Liver (tissue), 9 donors: ENCODE measurements around the gene CLEC5A. TPM values are rescaled to one million over a fixed set of nuclear protein-coding genes. Genes with fewer than 3 reads are reported as not detected.

Experiments
- DNase-seq: peaks from one replicate; pipeline ENCODE4 v3.0.0-alpha.2; 2017; ENCODE audit warnings: low spot score
- H3K27ac ChIP-seq, 2 donors: one replicate each; pipeline ENCODE4 v1.7.0; 2013; ENCODE audit warnings: inconsistent platforms in 2 of 2, low read length in 2 of 2, control low read depth in 1 of 2, low read depth in 1 of 2, mild to moderate bottlenecking in 1 of 2
- H3K27me3 ChIP-seq, 4 donors: one replicate each; pipeline versions ENCODE4 v1.6.1 to v1.7.0; 2013; ENCODE audit warnings: low read length in 3 of 4, inconsistent platforms in 1 of 4, mild to moderate bottlenecking in 1 of 4, moderate library complexity in 1 of 4; ENCODE audit not compliant: control insufficient read depth in 4 of 4, insufficient read depth in 4 of 4
- H3K36me3 ChIP-seq, 4 donors: one replicate each; pipeline versions ENCODE4 v1.6.1 to v1.7.0; 2013; ENCODE audit warnings: low read length in 3 of 4, mild to moderate bottlenecking in 3 of 4, low read depth in 1 of 4, moderate library complexity in 1 of 4; ENCODE audit not compliant: control insufficient read depth in 4 of 4, insufficient read depth in 3 of 4
- H3K4me1 ChIP-seq, 4 donors: one replicate each; pipeline versions ENCODE4 v1.6.1 to v1.7.0; 2013; ENCODE audit warnings: low read length in 3 of 4, mild to moderate bottlenecking in 3 of 4, moderate library complexity in 1 of 4; ENCODE audit not compliant: control insufficient read depth in 4 of 4, insufficient read depth in 4 of 4
- H3K4me3 ChIP-seq, 3 donors: one replicate each; pipeline versions ENCODE4 v1.6.1 to v1.7.0; 2013; ENCODE audit warnings: low read length in 3 of 3, control low read depth in 1 of 3, low read depth in 1 of 3, mild to moderate bottlenecking in 1 of 3
- H3K9ac ChIP-seq, 2 donors: one replicate each; pipeline ENCODE4 v1.7.0; 2013; ENCODE audit warnings: low read length in 2 of 2, mild to moderate bottlenecking in 2 of 2, moderate library complexity in 2 of 2, control low read depth in 1 of 2, low read depth in 1 of 2
- H3K9me3 ChIP-seq, 4 donors: one replicate each; pipeline versions ENCODE4 v1.6.1 to v1.7.0; 2013; ENCODE audit warnings: low read length in 3 of 4; ENCODE audit not compliant: control insufficient read depth in 4 of 4
- EGR1 ChIP-seq, 2 donors: IDR thresholded peaks; 2 replicates each; pipeline ENCODE4 v1.6.1; 2016 to 2018; ENCODE audit warnings: antibody characterized with exemption in 2 of 2, low read depth in 2 of 2
- FOXA1 ChIP-seq: IDR thresholded peaks from 2 replicates; pipeline ENCODE4 v1.6.1; 2016; ENCODE audit warnings: antibody characterized with exemption
- FOXA2 ChIP-seq: IDR thresholded peaks from 2 replicates; pipeline ENCODE4 v1.6.1; 2016; ENCODE audit warnings: antibody characterized with exemption
- GABPA ChIP-seq, 2 donors: IDR thresholded peaks in 1 of 2; conservative IDR thresholded peaks in 1 of 2; 2 replicates each; pipeline ENCODE4 v1.6.1; 2016; ENCODE audit warnings: antibody characterized with exemption in 2 of 2, mild to moderate bottlenecking in 1 of 2, moderate library complexity in 1 of 2
- HNF4A ChIP-seq, 2 donors: conservative IDR thresholded peaks; 2 replicates each; pipeline ENCODE4 v1.6.1; 2016; ENCODE audit warnings: antibody characterized with exemption in 2 of 2, mild to moderate bottlenecking in 2 of 2
- HNF4G ChIP-seq: IDR thresholded peaks from 2 replicates; pipeline ENCODE4 v1.6.1; 2016; ENCODE audit warnings: antibody characterized with exemption
- JUND ChIP-seq, 2 donors: IDR thresholded peaks; 2 replicates each; pipeline ENCODE4 v1.6.1; 2016; ENCODE audit warnings: antibody characterized with exemption in 2 of 2
- NR2F2 ChIP-seq: IDR thresholded peaks from 2 replicates; pipeline ENCODE4 v1.6.1; 2016; ENCODE audit warnings: antibody characterized with exemption
- RAD21 ChIP-seq, 2 donors: IDR thresholded peaks; 2 replicates each; pipeline ENCODE4 v1.6.1; 2016; ENCODE audit warnings: antibody characterized with exemption in 2 of 2, mild to moderate bottlenecking in 2 of 2
- RXRA ChIP-seq, 2 donors: IDR thresholded peaks; 2 replicates each; pipeline ENCODE4 v1.6.1; 2017 to 2018; ENCODE audit warnings: antibody characterized with exemption in 2 of 2, mild to moderate bottlenecking in 1 of 2
- SP1 ChIP-seq: IDR thresholded peaks from 2 replicates; pipeline ENCODE4 v1.6.1; 2018; ENCODE audit warnings: antibody characterized with exemption, mild to moderate bottlenecking
- TAF1 ChIP-seq: conservative IDR thresholded peaks from 2 replicates; pipeline ENCODE4 v1.6.1; 2016; ENCODE audit warnings: antibody characterized with exemption, mild to moderate bottlenecking
- YY1 ChIP-seq: IDR thresholded peaks from 2 replicates; pipeline ENCODE4 v1.6.1; 2016; ENCODE audit warnings: antibody characterized with exemption, mild to moderate bottlenecking
- WGBS: extraction: QIAGEN DNeasy Blood & Tissue Kit; methylation state at CpG from one replicate; pipeline ENCODE4 v1.1.7; 2013; 5-methylcytosine and 5-hydroxymethylcytosine counted together
- polyA plus RNA-seq, 2 donors: library from polyadenylated mRNA; stranded (reverse) in 1 of 2; unstranded in 1 of 2; fragments of 200-250 nt in 1 of 2; fragments of >200 nt in 1 of 2; fragmentation: Nextera tagmentation in 1 of 2; extraction: Ambion mirVana in 1 of 2; gene quantifications; one replicate each; pipeline versions ENCODE4 v1.2.1 to v1.2.3, GENCODE V29; 2013 to 2015
- total RNA-seq, 2 donors: library from RNA; depleted of rRNA; stranded (reverse); fragments of >200 nt; gene quantifications; one replicate each; pipeline ENCODE4 v1.2.3, GENCODE V29; 2014
- TF ChIP-seq, protein P1 (sequence below): IDR thresholded peaks from 2 replicates; pipeline ENCODE4 v1.6.1; 2016; ENCODE audit warnings: antibody characterized with exemption, mild to moderate bottlenecking
- TF ChIP-seq, protein P2 (sequence below): fragments of 150-350 bp; IDR thresholded peaks from 2 replicates; pipeline ENCODE4 v1.5.1; 2017; ENCODE audit warnings: improper control_type of control experiment, low read depth, low read length; ENCODE audit not compliant: missing input control
- TF ChIP-seq, protein P3 (sequence below): IDR thresholded peaks from 2 replicates; pipeline ENCODE4 v1.6.1; 2016; ENCODE audit warnings: antibody characterized with exemption
- donor health status: healthy.
- donor health status: healthy.
- donor health status: healthy.
- donor health status: healthy.
- donor health status: healthy.

Gene CLEC5A
- total and polyA plus RNA-seq, 4 donors, result 0.10 to 2.9 (median 0.33) TPM

DNA sequence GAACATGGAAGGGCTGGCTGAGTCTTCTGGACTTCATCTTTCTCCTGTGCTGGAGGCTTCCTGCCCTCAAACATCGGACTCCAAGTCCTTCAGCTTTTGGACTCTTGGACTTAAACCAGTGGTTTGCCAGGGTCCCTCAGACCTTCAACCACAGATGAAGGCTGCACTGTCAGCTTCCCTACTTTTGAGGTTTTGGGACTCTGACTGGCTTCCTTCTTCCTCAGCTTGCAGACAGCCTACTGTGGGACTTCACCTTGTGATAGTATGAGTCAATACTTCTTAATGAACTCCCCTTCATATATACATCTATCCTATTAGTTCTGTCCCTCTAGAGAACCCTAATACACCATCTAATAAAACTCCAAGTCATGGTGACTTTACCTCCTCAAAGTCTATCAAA, 4.0 kb upstream of the CLEC5A start:
- no peak overlapping the region for H3K4me3 ChIP-seq
- H3K36me3 ChIP-seq, result no peaks in the 10 kb centered on the region
- DNase-seq, result no peak
- TF ChIP-seq EGR1 (IDR thresholded peaks at IDR 0.05; ENCODE audit: low read depth in 2 of 2) (no peak), FOXA2 (no peak), HNF4A (conservative IDR thresholded peaks at IDR 0.05) (no peak), GABPA (IDR thresholded peaks at IDR 0.05 in 1 of 2, conservative IDR thresholded peaks at IDR 0.05 in 1 of 2) (no peak), TAF1 (no peak)
- TF ChIP-seq, protein P1, sequence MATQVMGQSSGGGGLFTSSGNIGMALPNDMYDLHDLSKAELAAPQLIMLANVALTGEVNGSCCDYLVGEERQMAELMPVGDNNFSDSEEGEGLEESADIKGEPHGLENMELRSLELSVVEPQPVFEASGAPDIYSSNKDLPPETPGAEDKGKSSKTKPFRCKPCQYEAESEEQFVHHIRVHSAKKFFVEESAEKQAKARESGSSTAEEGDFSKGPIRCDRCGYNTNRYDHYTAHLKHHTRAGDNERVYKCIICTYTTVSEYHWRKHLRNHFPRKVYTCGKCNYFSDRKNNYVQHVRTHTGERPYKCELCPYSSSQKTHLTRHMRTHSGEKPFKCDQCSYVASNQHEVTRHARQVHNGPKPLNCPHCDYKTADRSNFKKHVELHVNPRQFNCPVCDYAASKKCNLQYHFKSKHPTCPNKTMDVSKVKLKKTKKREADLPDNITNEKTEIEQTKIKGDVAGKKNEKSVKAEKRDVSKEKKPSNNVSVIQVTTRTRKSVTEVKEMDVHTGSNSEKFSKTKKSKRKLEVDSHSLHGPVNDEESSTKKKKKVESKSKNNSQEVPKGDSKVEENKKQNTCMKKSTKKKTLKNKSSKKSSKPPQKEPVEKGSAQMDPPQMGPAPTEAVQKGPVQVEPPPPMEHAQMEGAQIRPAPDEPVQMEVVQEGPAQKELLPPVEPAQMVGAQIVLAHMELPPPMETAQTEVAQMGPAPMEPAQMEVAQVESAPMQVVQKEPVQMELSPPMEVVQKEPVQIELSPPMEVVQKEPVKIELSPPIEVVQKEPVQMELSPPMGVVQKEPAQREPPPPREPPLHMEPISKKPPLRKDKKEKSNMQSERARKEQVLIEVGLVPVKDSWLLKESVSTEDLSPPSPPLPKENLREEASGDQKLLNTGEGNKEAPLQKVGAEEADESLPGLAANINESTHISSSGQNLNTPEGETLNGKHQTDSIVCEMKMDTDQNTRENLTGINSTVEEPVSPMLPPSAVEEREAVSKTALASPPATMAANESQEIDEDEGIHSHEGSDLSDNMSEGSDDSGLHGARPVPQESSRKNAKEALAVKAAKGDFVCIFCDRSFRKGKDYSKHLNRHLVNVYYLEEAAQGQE, result no peak
- no peaks in the 10 kb centered on the region for H3K27me3 ChIP-seq
- H3K27ac ChIP-seq, result no peak overlapping the region
- H3K4me1 ChIP-seq, result no peaks in the 10 kb centered on the region
- H3K9me3 ChIP-seq, result no peaks in the 10 kb centered on the region
- H3K9ac ChIP-seq, result no peak overlapping the region
- WGBS, result 76% methylated on average over 1 of the region's 1 CpG

DNA sequence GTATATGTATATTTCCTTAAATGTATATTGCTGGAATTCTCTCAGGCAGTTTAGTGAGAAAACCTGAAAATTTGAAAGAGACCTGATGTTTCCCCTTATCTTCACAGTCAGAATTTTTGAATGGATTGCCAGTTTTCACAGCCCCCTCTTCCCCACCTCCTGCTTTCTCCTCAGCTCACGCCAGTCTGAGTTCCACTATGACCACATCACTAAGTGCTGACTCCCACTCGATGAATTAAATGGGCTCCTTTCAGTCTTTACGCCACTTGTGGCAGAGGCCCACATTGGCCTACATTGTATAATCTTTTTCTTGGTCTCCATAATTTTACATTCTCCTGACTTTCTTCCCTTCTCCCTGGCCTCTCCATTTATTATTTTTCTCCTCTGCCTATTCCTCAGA, 3.1 kb upstream of the CLEC5A start:
- DNase-seq, result no peak
- WGBS, result 78% methylated on average over 3 of the region's 3 CpGs
- H3K27me3 ChIP-seq, result no peaks in the 10 kb centered on the region
- H3K9me3 ChIP-seq, result no peaks in the 10 kb centered on the region
- H3K27ac ChIP-seq, result no peak overlapping the region
- no peak overlapping the region for H3K4me3 ChIP-seq
- no peaks in the 10 kb centered on the region for H3K4me1 ChIP-seq
- no peak overlapping the region for H3K9ac ChIP-seq
- TF ChIP-seq FOXA1 (no peak), GABPA (IDR thresholded peaks at IDR 0.05 in 1 of 2, conservative IDR thresholded peaks at IDR 0.05 in 1 of 2) (no peak), RAD21 (IDR thresholded peaks at IDR 0.05) (no peak), HNF4G (no peak), YY1 (no peak), HNF4A (conservative IDR thresholded peaks at IDR 0.05) (no peak), NR2F2 (no peak), TAF1 (no peak), SP1 (no peak), RXRA (IDR thresholded peaks at IDR 0.05) (no peak), JUND (IDR thresholded peaks at IDR 0.05) (no peak)
- TF ChIP-seq, protein P2, sequence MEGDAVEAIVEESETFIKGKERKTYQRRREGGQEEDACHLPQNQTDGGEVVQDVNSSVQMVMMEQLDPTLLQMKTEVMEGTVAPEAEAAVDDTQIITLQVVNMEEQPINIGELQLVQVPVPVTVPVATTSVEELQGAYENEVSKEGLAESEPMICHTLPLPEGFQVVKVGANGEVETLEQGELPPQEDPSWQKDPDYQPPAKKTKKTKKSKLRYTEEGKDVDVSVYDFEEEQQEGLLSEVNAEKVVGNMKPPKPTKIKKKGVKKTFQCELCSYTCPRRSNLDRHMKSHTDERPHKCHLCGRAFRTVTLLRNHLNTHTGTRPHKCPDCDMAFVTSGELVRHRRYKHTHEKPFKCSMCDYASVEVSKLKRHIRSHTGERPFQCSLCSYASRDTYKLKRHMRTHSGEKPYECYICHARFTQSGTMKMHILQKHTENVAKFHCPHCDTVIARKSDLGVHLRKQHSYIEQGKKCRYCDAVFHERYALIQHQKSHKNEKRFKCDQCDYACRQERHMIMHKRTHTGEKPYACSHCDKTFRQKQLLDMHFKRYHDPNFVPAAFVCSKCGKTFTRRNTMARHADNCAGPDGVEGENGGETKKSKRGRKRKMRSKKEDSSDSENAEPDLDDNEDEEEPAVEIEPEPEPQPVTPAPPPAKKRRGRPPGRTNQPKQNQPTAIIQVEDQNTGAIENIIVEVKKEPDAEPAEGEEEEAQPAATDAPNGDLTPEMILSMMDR, result no peak
- TF ChIP-seq, protein P1, result no peak
- TF ChIP-seq, protein P3, sequence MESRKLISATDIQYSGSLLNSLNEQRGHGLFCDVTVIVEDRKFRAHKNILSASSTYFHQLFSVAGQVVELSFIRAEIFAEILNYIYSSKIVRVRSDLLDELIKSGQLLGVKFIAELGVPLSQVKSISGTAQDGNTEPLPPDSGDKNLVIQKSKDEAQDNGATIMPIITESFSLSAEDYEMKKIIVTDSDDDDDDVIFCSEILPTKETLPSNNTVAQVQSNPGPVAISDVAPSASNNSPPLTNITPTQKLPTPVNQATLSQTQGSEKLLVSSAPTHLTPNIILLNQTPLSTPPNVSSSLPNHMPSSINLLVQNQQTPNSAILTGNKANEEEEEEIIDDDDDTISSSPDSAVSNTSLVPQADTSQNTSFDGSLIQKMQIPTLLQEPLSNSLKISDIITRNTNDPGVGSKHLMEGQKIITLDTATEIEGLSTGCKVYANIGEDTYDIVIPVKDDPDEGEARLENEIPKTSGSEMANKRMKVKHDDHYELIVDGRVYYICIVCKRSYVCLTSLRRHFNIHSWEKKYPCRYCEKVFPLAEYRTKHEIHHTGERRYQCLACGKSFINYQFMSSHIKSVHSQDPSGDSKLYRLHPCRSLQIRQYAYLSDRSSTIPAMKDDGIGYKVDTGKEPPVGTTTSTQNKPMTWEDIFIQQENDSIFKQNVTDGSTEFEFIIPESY, result no peak
- no peaks in the 10 kb centered on the region for H3K36me3 ChIP-seq
